NCI-H146 treated with DMSO at 0.1 percent for 48 hours (cell line): ENCODE data around the gene SPRR3.
"Not testable (repeated sequence)": the region's sequence is repeated elsewhere in the genome, so short reads cannot be mapped to it uniquely, and the experiment has no call there.

Experiments
- DNase-seq: peaks from one replicate; lab custom pipeline; 2025; ENCODE audit not compliant: unreplicated experiment; lab: John Stamatoyannopoulos, UW

Gene SPRR3

GRCh38 chr1:152983234-152983633 lies 18.3 kb upstream of the SPRR3 start:
- no peak for DNase-seq

DNA sequence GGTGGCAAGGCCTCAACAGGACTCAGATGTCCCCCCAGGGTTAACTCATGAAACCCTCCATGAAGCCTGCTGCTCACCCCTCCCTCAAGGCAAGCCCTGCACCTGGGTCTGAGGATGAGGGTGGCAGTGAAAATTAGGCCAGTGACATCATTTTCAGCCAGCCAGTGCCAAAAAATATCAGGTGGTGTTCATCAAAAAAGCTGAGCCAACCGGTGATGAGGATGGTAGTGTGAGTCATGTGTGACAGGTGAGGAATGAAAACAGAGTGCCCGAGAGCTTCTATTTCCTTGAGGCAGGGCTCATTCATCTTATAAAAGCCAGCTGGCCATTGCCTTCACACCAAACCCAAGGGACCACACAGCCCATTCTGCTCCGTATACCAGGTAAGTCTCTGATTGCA lies 17.8 kb upstream of the SPRR3 start, which contains the start of gene SPRR1A:
TSS of gene SPRR1A (plus strand) at position 339 of the 400 bp plus-strand sequence. CDS start 1,150 bp downstream, outside the sequence.
- DNase-seq = no peak

GRCh38 chr1:152986578-152986977 lies 15.0 kb upstream of the SPRR3 start:
- no peak for DNase-seq

GRCh38 chr1:152993186-152993585 lies 8.4 kb upstream of the SPRR3 start:
- DNase-seq = no peak

- no peak for DNase-seq
Observed at GRCh38 chr1:152995842-152996241, 5.7 kb upstream of the SPRR3 start.

GRCh38 chr1:152996633-152997400 lies 4.7 kb upstream of the SPRR3 start:
- DNase-seq = no peak

GRCh38 chr1:152997901-152998300 lies 3.6 kb upstream of the SPRR3 start:
- DNase-seq = no peak

DNA sequence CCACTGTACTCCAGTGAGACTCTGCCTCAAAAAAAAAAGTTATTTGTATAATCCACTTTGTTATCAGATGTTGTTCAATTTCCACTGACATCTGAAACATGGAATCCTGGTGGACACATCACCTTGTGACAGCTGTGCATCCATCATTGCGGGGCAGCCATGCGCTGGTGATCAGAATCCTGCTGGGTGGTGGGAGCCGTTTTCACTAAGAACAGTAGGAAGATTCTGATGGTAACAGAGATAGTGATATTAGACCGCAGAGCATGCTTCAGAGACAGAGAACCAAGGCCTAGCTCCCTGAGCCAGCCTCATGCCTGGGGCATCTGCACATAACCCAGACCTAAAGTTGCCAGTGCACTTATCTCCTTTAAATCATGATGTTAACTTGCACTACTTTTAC lies 3.1 kb upstream of the SPRR3 start:
- no peak for DNase-seq

- no peak for DNase-seq
Observed at GRCh38 chr1:152999818-153000217, 1.7 kb upstream of the SPRR3 start.

DNA sequence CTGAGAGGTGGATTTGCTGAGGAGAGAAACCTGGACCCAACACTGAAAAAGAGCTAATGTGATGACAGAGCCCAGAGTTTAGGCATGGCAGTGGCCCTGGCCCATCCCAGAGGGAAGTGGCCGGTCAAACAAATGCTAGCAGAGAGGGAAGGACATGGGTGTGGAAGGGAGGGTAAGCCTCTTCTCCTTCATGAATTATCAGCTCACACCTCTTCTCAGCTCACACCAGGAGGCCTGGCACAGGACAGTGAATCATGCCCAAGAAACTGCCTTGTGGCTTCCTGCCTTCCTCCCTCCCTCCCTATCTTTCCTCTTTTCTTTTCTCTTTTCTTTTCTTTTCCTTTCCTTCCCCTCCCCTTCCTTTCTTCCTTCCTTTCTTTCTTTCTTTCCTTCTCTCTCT lies 1.3 kb upstream of the SPRR3 start:
- DNase-seq = no peak

DNA sequence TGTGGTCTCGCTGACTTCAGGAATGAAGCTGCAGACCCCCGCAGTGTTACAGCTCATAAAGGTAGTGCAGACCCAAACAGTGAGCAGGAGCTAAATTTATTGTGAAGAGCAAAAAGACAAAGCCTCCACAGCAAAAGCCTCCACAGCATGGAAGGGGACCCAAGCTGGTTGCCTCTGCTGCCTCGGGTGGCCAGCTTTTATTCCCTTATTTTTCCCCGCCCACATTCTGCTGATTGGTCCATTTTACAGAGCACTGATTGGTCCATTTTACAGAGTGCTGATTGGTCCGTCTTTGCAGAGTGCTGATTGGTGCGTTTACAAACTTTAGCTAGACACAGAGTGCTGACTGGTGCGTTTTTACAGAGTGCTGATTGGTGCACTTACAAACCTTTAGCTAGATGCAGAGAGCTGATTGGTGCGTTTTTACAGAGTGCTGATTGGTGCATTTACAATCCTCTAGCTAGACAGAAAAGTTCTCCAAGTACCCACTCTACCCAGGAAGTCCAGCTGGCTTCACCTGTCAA lies 9.7 kb downstream of the SPRR3 start:
- not testable (repeated sequence) for DNase-seq

DNA sequence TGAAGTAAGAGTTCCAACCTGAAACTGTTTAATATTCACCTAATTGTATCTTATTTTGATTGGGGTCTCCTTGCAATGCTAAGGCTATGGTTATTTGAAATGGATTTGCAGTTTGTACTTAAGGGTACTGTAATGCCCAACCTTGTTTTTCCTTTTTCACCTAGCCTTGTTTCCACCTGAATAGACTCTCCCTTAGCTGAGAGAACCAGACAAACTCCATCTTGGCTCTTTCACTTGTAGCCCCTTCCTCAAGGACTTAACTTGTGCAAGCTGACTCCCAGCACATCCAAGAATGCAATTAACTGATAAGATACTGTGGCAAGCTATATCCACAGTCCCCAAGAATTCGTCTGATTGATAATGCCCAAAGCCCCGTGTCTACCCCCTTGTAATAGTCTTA lies 20.3 kb downstream of the SPRR3 start:
- DNase-seq = not testable (repeated sequence)

DNA sequence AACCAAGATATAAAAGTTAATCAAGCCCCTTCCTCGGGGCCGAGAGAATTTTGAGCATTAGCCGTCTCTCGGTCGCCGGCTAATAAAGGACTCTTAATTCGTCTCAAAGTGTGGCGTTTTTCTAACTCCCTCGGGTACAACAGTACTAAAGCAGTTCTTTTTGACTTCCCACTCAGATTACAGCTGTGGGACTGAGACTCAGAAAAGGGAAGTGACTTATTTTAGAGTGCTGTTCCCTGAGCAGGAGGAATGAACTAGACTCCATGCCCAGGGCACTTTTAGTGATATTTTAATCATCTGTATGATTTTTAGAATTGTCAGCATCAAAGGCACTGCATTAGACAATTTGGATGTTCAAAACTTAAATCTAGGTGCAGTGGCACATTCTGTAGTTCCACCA lies 20.8 kb downstream of the SPRR3 start:
- DNase-seq = not testable (repeated sequence)

DNA sequence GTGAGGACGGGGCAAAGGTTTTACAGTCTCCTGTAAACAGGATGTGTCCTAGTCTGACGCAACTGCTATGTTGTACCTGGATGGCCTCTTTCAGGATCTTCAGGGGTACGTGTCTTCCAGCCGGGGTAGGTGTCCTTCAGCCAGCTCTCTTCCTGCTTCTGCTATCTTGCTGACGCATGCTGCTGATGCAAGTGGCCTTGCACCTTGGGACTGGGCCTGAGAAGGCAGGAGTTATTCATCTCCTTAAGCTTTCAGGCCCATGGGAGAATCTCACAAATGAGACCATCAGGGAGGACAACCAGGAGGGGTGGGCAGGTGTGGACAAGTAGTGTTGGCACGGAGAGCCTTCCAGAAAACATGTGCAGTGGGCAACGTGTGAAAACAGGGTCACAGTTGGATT lies 21.6 kb downstream of the SPRR3 start:
- DNase-seq = no peak

GRCh38 chr1:153024413-153024812 lies 22.9 kb downstream of the SPRR3 start:
- DNase-seq = no peak

- no peak for DNase-seq
Observed at GRCh38 chr1:153025797-153026196, 24.2 kb downstream of the SPRR3 start.

GRCh38 chr1:153028766-153029165 lies 27.2 kb downstream of the SPRR3 start:
- DNase-seq = no peak

DNA sequence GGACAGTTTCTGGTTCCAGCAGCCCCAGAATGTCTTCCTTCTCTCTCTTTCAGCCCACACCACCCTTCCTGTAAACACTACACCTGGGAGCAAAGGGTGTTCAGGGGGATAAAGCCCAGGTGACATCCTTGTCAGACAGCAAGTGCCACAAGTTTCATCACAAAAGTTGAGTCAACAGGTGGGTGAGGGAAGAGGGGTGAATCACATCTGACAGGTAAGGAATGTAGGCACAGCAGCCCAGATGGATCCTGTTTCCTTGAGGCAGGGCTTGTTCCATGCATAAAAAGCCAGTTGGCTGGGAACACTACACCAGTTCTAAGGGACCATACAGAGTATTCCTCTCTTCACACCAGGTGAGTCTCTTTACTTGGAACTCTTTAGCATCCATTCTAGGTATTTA lies 29.3 kb downstream of the SPRR3 start, which contains the start of gene SPRR1B:
TSS of gene SPRR1B (plus strand) at position 309 of the 400 bp plus-strand sequence. CDS start 1,143 bp downstream, outside the sequence.
- no peak for DNase-seq

DNA sequence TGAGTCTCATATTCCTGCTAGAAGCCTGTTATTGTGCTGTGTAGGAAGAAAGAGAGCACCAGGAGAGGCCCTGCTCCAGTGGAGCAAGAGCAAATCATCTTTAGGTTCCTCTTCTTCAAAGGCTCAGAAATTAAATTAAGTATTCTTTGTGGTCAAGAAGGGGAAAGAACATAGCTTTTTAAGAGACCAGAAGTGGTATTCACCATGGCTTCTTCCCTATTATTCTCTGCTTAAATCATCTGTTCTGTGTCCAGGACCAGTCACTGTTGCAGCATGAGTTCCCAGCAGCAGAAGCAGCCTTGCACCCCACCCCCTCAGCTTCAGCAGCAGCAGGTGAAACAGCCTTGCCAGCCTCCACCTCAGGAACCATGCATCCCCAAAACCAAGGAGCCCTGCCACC lies 30.5 kb downstream of the SPRR3 start:
- no peak for DNase-seq

GRCh38 chr1:153032677-153033308 lies 31.2 kb downstream of the SPRR3 start:
- no peak for DNase-seq

GRCh38 chr1:153035211-153035610 lies 33.7 kb downstream of the SPRR3 start:
- DNase-seq = no peak

- DNase-seq = no peak
Observed at GRCh38 chr1:153040950-153041631, 39.5 kb downstream of the SPRR3 start, which contains the start of gene SPRR2D. Gene SPRR2D (minus strand): TSS chr1:153041120. CDS start chr1:153040346, 774 bp downstream.
